H4 (cell line): Measurements from ENCODE around the gene TNIP3. TPM values are rescaled to one million over a fixed set of nuclear protein-coding genes. Genes with fewer than 3 reads are reported as not detected.

Experiments
- DNase-seq: peaks from one replicate; pipeline ENCODE4 v3.0.0-alpha.2; 2015; ENCODE audit warnings: low spot score
- total RNA-seq: library from RNA; depleted of rRNA; stranded (reverse); fragments of >200 nt; shearing (Covaris generic); gene quantifications from 2 replicates; pipeline ENCODE4 v1.2.3, GENCODE V29; 2014

Gene TNIP3
- total RNA-seq, 1 experiment from 2014 or later: 1.5 TPM

DNA sequence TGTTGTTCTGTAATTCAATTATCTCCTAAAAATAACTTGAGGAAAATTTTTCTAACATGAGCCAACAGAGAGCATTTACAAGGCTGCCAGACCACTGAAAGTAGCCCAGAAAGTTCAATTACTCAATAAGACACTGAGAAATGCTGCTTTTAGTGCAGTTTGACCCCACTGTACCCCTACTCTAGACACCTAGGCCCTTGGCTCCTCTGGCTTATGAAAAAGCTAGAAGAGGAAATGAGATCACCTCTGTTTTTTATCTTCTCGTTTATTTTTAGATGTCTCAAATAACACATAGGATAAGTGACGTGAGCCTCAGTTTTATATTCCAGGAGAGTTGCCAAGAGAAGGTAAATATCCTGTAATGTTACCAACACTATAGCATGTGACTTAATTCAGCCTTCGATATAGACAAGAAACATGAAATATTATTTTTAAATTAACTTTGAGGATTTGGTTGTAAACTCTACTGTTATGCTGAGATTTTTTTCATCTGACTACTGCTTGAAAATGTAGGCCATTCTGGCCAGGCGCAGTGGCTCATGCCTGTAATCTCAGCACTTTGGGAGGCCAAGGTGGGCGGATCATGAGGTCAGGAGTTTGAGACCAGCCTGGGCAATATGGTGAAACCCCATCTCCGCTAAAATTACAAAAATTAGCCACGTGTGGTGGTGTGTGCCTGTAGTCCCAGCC lies 24.4 kb downstream of the TNIP3 start:
- DNase-seq: peak; percentile 72

GRCh38 chr4:121138039-121138825 lies 25.9 kb downstream of the TNIP3 start:
- DNase-seq: no peak

- no peak for DNase-seq
These were observed 33.8 kb downstream of the TNIP3 start for GRCh38 chr4:121130326-121130660.

DNA sequence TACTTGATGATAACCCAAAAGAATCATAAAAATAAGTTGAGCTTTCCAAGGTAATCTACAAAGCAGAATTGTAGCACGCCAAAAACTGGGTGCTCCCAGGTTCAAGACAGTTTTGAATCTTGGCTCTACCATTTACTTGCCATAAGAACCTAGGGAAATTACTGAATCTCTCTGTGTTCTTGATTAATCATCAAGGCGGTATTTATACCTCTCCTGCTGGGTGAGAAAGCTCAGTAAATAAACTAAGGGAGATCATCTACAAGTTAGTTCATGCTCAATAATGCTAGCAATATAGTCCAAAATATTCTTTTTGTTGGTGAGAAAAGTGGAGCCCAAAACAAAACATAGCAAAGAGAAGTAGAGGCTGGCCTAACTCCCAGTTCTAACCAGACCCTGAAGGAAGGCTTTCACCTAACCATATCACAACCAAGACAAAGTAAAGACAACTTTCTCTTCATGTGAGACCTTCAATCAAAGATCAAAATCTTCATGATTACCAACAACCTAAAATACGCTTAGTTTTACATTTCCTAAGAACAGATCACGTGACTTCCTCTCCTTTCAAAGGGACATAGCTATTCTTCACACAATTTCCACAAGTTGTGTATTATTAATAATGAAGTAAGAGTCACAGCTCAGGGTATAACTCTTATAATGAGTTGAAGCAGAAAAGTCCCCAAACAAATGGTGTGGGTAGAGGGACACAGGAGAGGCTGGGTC lies 34.4 kb downstream of the TNIP3 start:
- DNase-seq: no peak

- DNase-seq: no peak
These were observed 37.0 kb downstream of the TNIP3 start for GRCh38 chr4:121127100-121127499.

GRCh38 chr4:121126449-121127006 lies 37.6 kb downstream of the TNIP3 start:
- no peak for DNase-seq

DNA sequence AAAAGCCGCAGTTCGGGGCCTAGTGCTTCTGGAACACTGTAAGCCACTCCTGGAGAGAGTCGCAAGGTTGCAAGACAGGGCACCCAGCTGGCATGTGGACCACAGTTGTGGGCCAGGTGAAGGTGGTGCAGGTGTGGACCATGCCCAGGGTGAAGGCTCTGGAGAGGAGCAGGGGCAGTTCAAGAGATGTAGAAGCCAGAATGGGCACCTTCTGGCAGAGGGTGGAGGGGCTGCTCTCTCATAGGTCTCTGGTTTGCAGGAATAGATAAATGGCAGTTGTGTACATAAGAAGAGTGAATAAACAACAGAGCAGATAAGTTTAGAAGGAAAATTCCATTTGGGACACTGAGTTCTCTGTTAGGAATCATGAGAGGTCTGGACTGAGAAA lies 38.6 kb downstream of the TNIP3 start:
- no peak for DNase-seq

- no peak for DNase-seq
These were observed 41.5 kb downstream of the TNIP3 start for GRCh38 chr4:121122661-121123060.

DNA sequence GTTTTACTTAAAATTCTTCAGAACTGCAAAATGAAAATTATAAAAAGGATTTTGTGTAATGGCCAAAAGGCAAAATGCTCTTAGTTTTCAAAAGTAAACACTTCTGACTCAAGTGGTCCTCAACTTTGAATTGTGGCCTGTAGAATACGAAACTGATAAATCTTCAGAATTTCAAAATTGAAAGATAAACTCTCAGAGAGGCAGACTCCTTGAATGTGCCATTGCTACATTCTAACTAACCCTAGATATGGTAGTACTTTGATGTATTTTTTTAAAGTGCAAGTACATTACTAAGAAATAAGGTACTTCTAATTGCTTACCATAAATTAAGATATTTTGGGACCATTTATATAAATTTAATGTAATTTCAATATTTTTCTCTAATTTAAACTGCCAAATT lies 44.4 kb downstream of the TNIP3 start:
- DNase-seq: no peak

DNA sequence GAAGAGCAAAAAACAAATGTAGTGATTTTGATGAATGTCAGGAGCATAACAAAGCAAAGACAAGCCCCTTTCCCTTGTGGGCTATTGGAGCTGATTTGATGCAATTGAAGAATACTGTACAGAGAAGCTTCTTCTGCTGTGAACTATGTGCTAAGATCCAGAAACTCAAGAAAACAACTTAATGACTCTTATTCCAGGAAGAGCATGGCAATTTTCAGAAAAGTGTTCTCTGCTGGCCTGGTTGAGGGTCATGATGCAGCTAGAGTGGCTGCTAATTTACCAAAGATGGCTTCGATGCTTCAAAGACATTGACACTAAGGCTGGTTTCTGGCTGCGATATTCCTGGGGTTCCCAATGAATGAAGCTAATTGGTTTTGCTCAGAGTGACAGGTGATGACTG lies 45.8 kb downstream of the TNIP3 start:
- no peak for DNase-seq

DNA sequence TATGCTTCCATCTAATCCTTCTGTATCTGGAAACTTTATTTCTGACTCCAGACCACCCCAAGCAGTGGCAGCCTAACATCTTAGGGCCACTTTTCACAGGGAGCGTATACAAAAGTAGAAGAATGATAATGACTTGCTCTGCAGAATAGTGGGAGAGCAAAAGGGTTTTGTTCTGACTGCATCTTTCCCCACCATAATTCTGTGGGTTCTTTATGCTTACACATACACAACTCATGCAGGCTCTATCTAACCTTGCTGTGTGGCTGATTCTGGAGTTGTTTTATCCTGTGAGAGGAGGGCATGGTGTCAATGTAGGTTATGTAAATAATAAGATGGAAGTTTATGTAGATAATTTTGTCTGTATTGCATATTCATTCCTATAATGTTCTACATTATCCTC lies 49.4 kb downstream of the TNIP3 start:
- no peak for DNase-seq

- DNase-seq: no peak
These were observed 51.6 kb downstream of the TNIP3 start for GRCh38 chr4:121112530-121112929.

GRCh38 chr4:121108557-121108956 lies 55.6 kb downstream of the TNIP3 start:
- no peak for DNase-seq

- DNase-seq: no peak
These were observed 56.6 kb downstream of the TNIP3 start for GRCh38 chr4:121107507-121107906.

DNA sequence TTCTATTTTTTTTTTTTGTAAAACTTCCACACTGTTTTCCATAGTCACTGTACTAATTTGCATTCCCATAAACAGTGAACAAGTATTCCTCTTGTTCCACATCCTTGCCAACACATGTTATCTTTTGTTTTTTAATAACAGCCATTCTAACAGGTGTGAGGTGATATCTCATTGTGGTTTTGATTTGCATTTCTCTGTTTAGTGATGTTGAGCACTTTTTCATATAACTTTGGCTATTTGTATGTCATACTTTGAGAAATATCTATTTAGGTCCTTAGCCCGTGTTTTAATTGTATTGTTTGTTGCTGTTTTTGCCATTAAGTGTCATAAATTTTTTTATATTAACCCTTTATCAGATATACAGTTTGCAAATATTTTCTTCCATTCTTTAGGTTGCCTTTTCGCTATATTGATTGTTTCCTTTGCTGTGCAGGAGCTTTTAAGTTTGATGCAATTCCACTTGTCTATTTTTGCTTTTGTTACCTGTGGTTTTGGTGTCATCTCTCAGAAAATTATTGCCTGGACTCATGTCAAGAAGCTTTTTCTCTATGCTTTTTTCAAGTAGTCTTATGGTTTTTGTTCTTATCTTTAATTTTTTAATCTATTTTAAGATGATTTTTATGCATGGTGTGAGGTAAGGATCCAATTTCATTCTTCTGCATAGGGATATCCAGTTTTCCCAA lies 63.9 kb downstream of the TNIP3 start:
- DNase-seq: no peak

- DNase-seq: no peak
These were observed 65.9 kb downstream of the TNIP3 start for GRCh38 chr4:121098266-121098665.

- peak; percentile 30 for DNase-seq
These were observed 67.5 kb downstream of the TNIP3 start for GRCh38 chr4:121096629-121097028.

GRCh38 chr4:121096191-121096590 lies 67.9 kb downstream of the TNIP3 start:
- no peak for DNase-seq

- DNase-seq: no peak
These were observed 69.7 kb downstream of the TNIP3 start for GRCh38 chr4:121094297-121094966.

DNA sequence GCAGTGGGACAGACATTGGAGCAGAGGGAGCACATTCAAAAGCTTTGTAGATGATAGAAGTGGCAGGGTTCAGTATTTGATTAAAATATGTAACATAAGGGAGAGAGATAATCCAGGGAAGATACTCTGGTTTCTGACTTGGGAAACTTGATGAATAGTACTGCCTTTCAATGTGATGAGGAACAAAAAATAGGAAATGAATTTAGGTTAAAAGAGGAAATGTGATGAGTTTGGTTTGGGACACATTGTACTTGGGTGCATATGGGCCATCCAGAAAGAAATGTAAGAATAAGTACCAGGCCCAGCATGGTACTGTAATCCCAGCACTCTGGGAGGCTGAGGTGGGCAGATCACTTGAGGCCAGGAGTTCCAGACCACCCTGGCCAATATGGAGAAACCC lies 70.9 kb downstream of the TNIP3 start:
- DNase-seq: no peak

- DNase-seq: no peak
These were observed 72.2 kb downstream of the TNIP3 start for GRCh38 chr4:121091941-121092340.
